ENCODE measurements around the gene BRPF1.

BRPF1 gene

DNA sequence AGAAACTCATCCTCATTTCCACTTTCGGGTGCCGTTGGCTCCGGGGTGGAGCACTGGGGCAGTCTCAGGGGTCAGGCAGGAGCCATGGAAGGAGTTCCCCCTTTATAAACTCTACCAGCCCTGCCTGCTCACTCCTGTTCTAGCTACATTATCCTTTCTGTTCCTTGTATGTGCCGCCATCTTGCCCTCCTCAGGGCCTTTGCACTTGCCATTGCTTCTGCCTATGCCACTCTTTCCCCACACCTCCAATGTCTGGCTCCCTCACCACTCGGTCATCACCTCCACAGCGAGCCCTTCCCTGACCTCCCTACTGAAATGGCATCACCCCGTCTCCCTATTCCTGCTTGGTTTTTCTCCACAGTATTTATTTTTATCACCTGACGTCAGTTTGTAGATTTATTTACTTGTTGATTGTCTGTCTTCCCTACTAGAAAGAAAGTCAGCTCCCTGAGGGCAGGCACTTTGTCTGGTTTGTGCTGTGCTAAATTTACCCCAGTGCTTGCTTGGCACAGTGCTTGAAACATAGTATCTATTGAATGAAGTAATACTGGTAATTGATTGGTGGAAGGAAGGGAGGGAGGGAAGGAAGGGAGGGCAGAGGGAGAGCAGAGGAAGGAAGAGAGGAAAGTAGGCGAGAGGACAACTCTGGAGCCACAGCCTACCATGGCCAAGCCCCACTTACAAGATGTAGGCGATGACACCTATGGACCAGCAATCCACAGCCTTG lies 29.4 kb downstream of the BRPF1 start:
- no peak for TF ChIP-seq CTCF (IDR thresholded peaks at IDR 0.05; ENCODE audit: low read depth, low read length)

DNA sequence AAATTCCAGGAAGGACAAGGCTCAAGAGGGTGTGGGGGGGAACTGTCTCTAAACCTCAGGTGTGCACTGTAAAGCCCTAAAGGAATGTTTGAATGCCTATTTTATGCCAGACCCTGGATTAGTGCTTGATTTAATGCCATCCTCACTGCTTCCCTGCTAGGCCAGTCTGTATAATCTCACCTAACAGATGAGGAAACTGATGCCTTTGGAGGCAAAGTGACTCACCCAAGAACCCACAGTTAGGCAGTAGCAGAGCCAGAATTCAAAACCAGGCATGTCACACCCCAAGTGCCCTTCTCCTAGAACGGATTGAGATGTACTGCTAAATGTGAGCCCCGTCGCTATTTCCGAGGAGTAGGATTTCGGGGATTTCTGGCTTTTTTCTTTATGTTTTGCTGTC lies 30.4 kb downstream of the BRPF1 start:
- DNase-seq (ENCODE audit: extremely low read depth, low read depth): no peak
- TF ChIP-seq CTCF (IDR thresholded peaks at IDR 0.05; ENCODE audit: low read depth, low read length): no peak

More for the DNA sequence above, 29.4 kb downstream of the BRPF1 start:
- DNase-seq (ENCODE audit: extremely low read depth, low read depth): no peak

- no peak for DNase-seq (ENCODE audit: extremely low read depth, low read depth)
- no peak for TF ChIP-seq CTCF (IDR thresholded peaks at IDR 0.05; ENCODE audit: low read depth, low read length)
Observed at GRCh38 chr3:9762871-9763270, 31.3 kb downstream of the BRPF1 start.

DNA sequence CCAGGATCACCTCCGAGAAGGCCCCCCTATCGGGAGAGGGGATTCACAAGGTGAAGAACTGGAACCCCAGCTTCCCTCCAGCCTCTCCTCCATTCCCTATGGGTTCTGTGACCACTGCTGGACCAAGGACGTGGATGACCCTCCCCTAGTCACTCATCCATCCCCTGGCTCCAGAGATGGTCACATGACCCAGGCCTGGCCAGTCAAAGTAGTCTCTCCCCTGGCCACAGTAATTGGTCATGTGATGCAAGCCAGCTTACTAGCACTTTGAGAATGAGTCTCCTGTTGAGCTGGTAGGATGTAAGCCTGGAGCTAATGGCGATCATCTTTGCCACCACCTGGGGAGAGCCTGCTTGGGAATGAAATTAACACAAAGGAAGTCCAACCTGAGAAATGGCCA lies 34.3 kb downstream of the BRPF1 start:
- no peak for TF ChIP-seq CTCF (IDR thresholded peaks at IDR 0.05; ENCODE audit: low read depth, low read length)
- DNase-seq (ENCODE audit: extremely low read depth, low read depth): no peak

DNA sequence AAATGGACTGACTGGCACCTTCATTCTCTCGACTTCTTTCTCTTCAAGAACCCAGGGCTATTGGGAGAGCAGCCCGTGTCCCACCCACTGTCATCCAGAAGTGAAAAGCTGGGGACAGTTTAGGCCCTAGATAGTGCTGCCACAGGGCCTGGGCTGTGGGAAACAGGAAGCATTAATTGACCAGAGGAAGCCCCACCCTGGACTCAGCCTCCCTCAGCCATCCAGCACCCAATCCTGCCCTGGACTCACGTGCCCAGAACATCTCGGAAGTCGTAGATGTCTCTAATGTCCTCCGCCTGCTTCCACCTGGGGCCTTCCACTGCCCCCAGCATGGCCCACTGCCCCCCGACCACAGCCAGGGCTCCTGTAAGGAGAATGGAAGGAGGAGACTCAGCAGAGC lies 35.9 kb downstream of the BRPF1 start:
- no peak for TF ChIP-seq CTCF (IDR thresholded peaks at IDR 0.05; ENCODE audit: low read depth, low read length)
- DNase-seq (ENCODE audit: extremely low read depth, low read depth): no peak

GRCh38 chr3:9768141-9768775 lies 36.7 kb downstream of the BRPF1 start:
- TF ChIP-seq CTCF (IDR thresholded peaks at IDR 0.05; ENCODE audit: low read depth, low read length): no peak
- DNase-seq (ENCODE audit: extremely low read depth, low read depth): no peak

DNA sequence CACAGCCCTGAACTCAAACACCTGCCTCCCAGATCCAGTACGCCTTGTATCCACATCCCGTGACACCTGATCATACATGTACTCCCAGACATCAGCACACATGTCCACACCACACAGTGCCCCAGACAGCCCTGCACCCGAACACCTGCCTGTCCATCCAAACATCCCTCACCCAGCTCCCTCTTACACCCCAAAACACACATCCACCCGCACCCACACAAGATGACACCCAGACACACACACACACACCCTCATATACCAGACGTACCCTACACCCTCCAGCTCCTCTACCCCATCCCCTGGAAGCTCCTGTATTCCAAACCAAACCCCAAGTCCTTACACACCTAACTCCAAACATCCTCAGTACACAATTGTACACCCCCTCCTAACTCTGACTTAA lies 37.5 kb downstream of the BRPF1 start:
- DNase-seq (ENCODE audit: extremely low read depth, low read depth): no peak
- TF ChIP-seq CTCF (IDR thresholded peaks at IDR 0.05; ENCODE audit: low read depth, low read length): no peak

Measured in AG09319 (cell line).